HG03469 (cell line): Measurements from ENCODE around the gene ARHGEF40.
"Not testable (repeated sequence)": the region's sequence is repeated elsewhere in the genome, so short reads cannot be mapped to it uniquely, and the experiment has no call there.

Experiments used
- ATAC-seq: cut with Tn5 transposase; IDR thresholded peaks from one replicate; pipeline ENCODE4 v1.9.1; 2021; ENCODE audit warnings: mild to moderate bottlenecking, moderate library complexity, moderate number of reproducible peaks; ENCODE audit not compliant: unreplicated experiment

The ARHGEF40 gene

GRCh38 chr14:21039585-21040369 lies 30.3 kb upstream of the ARHGEF40 start:
- no peak for ATAC-seq

DNA sequence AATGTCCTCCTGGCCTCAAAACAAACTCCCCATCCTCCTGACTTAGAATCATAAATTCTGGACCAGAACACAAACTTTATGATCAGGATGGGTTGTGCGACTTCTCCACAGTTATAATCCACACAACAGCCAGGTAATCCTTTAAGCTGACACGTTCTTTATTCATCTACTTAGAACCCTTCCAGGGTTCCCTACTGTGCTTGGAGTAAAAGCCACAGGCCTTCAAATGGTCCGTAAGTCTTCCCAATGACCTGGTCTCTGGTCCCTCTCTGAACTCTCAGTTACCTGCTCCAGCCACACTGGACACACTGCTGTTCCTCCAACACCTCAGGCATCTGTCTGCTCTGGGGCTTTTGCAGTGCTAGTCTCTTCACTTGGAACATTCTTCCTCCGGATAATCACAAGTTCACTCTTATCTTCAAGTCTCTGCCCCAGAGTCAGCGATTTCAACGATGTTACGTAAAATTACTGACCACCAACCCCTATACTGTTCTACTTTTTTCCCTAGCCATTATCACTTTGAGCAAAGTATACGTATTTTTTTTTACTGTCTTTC lies 29.7 kb upstream of the ARHGEF40 start:
- no peak for ATAC-seq

DNA sequence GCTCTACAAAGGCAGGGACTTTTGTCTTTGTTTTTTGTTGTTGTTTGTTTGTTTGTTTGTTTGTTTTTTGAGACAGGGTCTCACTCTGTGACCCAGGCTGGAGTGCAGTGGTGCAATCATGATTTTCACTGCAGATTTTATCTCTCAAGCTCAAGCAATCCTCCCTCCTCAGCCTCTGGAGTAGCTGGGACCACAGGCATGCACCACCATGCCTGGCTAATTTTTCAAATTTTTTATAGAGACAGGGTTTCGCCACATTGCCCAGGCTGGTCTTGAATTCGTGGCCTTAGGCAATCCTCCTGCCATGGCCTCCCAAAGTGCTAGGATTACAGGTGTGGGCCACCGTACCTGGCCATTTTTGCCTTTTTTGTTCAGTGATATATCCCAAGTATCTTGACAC lies 29.2 kb upstream of the ARHGEF40 start:
- not testable (repeated sequence) for ATAC-seq

GRCh38 chr14:21041676-21042433 lies 28.2 kb upstream of the ARHGEF40 start, which contains the start of gene RNASE7:
TSS of gene RNASE7 (plus strand) at chr14:21042362. CDS start at chr14:21042993, 631 bp downstream.
- no peak for ATAC-seq

DNA sequence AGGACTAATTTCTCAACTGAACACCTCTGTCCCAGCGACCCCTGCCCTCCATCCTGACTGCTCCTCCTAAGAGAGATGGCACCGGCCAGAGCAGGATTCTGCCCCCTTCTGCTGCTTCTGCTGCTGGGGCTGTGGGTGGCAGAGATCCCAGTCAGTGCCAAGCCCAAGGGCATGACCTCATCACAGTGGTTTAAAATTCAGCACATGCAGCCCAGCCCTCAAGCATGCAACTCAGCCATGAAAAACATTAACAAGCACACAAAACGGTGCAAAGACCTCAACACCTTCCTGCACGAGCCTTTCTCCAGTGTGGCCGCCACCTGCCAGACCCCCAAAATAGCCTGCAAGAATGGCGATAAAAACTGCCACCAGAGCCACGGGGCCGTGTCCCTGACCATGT lies 27.2 kb upstream of the ARHGEF40 start:
- no peak for ATAC-seq

GRCh38 chr14:21043387-21043973 lies 26.6 kb upstream of the ARHGEF40 start:
- ATAC-seq = no peak

DNA sequence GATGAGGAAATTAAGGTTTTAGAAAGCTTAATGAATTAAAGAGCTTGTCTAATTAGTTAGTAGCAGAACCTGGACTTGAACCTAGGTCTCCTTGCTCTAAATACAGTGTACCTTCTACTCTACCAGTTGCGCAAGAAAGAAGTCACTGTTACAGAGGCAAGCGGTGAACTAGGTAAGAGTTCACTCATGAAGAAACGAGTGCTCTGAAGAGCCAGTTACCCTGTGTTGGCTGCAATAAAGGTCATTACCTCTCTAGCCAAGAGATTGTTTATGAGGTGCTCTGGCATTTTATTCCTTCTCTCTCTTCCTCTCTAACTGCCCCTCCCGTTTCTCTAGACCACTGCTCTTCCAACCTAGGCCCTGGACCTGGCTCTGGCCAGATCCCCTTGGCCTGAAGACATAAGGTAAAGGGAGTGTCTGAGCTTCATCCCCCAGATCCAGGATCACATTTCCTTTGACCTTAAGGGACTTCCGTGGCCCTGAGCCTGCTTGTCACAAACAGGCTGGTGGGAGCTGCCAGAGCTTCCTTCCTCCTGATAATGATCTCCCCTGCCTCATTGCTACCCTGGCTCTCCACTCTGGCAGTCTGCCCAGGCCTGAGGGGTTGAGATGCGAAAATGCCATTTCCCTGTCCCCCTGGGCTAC lies 26.0 kb upstream of the ARHGEF40 start:
- ATAC-seq = no peak

DNA sequence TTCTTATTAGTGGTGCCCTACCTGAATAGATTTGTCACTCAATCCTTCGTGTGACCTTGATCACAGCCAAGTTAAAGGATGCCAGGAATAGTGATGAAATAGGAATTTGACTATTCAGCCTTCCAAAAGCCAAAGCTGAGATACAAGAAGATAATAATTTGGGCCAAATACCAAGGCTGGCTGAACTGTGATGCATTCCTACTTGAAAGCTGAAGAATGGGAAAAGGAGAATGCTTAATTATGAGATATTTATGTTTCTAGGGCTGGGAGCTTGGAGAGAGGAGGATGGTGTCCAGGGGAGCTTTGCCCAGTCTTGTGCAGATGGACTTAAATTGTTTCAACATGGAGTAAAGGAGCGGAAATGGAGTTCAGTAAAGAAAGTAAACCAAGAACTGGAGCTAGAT lies 22.7 kb upstream of the ARHGEF40 start:
- ATAC-seq = no peak

- ATAC-seq = no peak
Measured at GRCh38 chr14:21048638-21049037, 21.5 kb upstream of the ARHGEF40 start.

- ATAC-seq = no peak
Measured at GRCh38 chr14:21049271-21049673, 20.8 kb upstream of the ARHGEF40 start.

DNA sequence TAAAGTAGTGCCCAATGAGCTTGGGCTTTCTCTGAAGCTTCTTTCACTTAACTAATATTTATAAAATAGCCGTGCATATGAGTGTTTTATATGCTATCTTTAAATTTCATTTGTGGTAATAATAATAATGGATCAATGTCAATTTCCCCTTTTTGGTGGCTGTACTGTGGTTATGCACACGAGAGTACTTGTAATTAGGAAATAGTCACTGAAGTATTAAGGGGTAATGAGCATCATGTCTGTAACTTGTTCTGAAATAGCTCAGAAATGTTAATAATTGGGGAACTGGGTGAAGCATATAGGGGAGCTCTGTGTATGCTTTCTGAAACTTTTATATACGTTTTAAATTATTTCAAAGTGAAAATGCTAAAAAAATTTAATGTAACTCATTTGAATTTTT lies 19.5 kb upstream of the ARHGEF40 start:
- no peak for ATAC-seq

DNA sequence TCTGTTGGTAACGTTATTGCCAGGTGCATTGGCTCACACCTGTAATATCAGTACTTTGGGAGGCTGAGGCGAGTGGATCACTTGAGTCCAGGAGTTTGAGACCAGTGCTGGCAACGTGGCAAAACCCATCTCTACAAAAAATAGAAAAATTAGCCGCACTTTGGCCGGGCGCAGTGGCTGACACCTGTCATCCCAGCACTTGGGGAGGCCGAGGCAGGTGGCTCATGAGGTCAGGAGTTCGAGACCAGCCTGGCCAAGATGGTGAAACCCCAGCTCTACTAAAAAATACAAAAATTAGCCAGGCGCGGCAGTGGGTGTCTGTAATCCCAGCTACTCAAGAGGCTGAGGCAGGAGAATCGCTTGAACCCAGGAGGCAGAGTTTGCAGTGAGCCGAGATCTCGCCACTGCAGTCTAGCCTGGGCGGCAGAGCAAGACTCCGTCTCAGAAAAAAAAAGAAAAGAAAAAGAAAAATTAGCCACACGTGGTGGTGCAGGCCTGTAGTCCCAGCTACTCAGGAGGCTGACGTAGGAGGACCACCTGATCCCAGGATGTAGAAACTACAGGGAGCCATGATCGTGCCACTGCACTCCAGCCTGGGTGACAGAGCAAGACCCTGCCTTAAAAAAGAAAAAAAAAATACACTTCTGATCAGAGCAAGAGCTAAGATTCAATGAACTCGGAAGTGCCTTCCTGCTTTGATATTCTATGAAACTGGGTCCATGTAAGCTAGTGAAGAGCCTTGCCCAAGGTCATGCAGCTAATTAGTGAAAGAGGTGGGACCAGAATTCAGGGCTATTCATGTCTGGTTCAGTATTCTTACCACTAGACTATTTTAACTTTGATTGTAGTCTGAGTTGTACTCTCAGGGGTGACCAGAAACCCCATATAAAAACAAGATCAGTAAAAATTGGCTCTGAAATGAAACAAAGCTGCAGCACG lies 16.7 kb upstream of the ARHGEF40 start:
- no peak for ATAC-seq

GRCh38 chr14:21054123-21054767 lies 15.9 kb upstream of the ARHGEF40 start:
- ATAC-seq = no peak

- no peak for ATAC-seq
Measured at GRCh38 chr14:21054768-21055145, 15.3 kb upstream of the ARHGEF40 start.

DNA sequence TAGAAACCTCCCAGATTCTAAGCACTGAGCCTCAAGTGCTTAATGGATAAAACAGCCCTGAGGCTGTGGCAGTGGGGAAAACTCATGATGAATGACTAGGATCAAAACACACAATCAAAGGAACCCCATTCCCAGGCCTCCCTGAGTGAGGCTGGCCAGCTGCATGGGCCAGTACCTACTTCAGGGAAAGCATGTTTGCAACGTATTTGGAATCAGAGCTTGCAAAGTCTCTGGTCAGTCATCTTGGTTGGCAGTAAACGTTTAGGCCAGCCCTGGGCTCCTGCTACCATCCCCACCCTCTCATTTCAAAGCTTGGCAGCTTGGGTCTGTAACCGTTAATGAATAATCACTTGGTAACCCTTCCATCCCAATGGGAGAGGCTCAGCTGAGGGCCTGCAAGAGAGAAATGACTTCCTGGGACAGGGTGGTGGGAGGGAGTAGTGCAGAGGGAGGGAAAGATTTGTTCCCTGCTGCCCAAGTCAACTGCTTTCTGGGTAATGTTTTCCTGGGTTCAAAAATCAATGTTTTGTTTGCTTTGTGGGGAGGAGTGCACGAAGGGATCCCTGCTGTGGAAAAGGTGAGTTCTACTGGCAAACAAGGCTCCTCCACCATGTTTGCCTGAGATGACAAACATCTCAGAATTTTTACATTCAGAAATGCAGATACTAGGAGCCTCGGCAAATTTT lies 14.5 kb upstream of the ARHGEF40 start:
- ATAC-seq = no peak

GRCh38 chr14:21056520-21057163 lies 13.5 kb upstream of the ARHGEF40 start:
- ATAC-seq = no peak

DNA sequence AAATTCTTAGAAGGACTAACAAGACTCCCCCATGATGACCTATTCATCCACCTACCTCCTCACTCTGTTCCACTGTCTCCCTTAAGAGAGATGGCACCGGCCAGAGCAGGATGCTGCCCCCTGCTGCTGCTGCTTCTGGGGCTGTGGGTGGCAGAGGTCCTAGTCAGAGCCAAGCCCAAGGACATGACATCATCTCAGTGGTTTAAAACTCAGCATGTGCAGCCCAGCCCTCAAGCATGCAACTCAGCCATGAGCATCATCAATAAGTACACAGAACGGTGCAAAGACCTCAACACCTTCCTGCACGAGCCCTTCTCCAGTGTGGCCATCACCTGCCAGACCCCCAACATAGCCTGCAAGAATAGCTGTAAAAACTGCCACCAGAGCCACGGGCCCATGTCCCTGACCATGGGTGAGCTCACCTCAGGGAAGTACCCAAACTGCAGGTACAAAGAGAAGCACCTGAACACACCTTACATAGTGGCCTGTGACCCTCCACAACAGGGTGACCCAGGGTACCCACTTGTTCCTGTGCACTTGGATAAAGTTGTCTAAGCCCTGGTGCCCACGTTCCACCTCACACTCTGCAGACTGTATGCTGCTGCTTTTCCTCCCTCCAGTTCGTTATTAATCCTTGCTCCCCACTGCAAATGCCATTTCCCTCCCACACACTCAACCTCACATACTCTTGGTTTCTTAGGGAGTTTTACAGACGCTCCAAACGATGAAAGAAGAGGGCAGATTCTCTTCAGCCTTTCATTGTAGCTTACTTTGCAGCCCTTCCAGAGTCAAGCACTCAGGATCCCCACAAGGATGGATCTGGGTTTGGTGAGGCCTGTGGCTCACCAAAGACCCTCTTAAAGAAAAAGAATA lies 12.1 kb upstream of the ARHGEF40 start, which contains the start of gene RNASE8:
TSS of gene RNASE8 (plus strand) at position 20 of the 873 bp plus-strand sequence. CDS start at position 91, 71 bp downstream.
- no peak for ATAC-seq
